ENCODE data around the gene ISG20L2. TPM values are rescaled to one million over a fixed set of nuclear protein-coding genes. Genes with fewer than 3 reads are reported as not detected.

ISG20L2 gene
- polyA plus RNA-seq, 1 of the 3 experiments (the other 2 are of a cell fraction), result 31.6 TPM

- TF ChIP-seq IRF3 (IDR thresholded peaks at IDR 0.05; ENCODE audit: low read depth, low read length) (no peak), YY1 (IDR thresholded peaks at IDR 0.05; ENCODE audit: low read depth) (no peak)
Measured at GRCh38 chr1:156721535-156721934, 7.0 kb downstream of the ISG20L2 start (continued).

- H4K20me1 ChIP-seq (ENCODE audit: insufficient read depth), result peaks cover 32% of the 10 kb centered on the region
- no peaks in the 10 kb centered on the region for H3K27me3 ChIP-seq (ENCODE audit: insufficient read depth)
- H3F3A ChIP-seq (replicated peaks; ENCODE audit: insufficient read depth), result peaks cover 8% of the 10 kb centered on the region
- ChIA-PET CTCF (interaction anchor here (0.9 to 38.0 kb wide), 5 partner anchors 26 to 139 kb away, joined by 3 to 2702 read pairs (median 5); partner anchors contain the start of genes CRABP2, NES and NTRK1), POLR2A (interaction anchor here (0.8 to 1.7 kb wide), 3 partner anchors 10 to 32 kb away, joined by 3 to 8 read pairs (median 7); no protein-coding TSS in a partner anchor)
- no peak overlapping the region for H3K4me3 ChIP-seq (ENCODE audit: low read depth in 2 of 2, low read length in 1 of 2)
- H2AFZ ChIP-seq (ENCODE audit: low read depth), result no peak overlapping the region
- H3K27ac ChIP-seq (ENCODE audit: low read depth in 2 of 2, low read length in 1 of 2), result peak overlapping the region in 1 of 2 experiments; percentile 24; a peak in 2 of 4 replicates
- TF ChIP-seq JUND (IDR thresholded peaks at IDR 0.05) (no peak), RXRA (IDR thresholded peaks at IDR 0.05; ENCODE audit: borderline replicate concordance, low read depth) (no peak), TCF12 (IDR thresholded peaks at IDR 0.05) (no peak), NRF1 (IDR thresholded peaks at IDR 0.05; ENCODE audit: low read depth, low read length) (no peak), RCOR1 (IDR thresholded peaks at IDR 0.05; ENCODE audit: low read length) (no peak), MAX (IDR thresholded peaks at IDR 0.05; ENCODE audit: low read depth) (no peak), RFX5 (IDR thresholded peaks at IDR 0.05; ENCODE audit: low read length) (no peak), FOSL2 (IDR thresholded peaks at IDR 0.05; ENCODE audit: borderline replicate concordance, low read depth) (no peak), REST (IDR thresholded peaks at IDR 0.05; ENCODE audit: low read depth, low read length) (no peak), NFIC (IDR thresholded peaks at IDR 0.05; ENCODE audit: borderline replicate concordance) (no peak), SMC3 (IDR thresholded peaks at IDR 0.05; ENCODE audit: low read depth, low read length) (no peak), USF1 (IDR thresholded peaks at IDR 0.05; ENCODE audit: borderline replicate concordance, low read depth) (no peak), MEF2A (IDR thresholded peaks at IDR 0.05; ENCODE audit: borderline replicate concordance, low read depth) (no peak), ELF1 (IDR thresholded peaks at IDR 0.05) (no peak), EP300 (IDR thresholded peaks at IDR 0.05; ENCODE audit: borderline replicate concordance in 1 of 2, low read depth in 1 of 2, low read length in 1 of 2) (no peak)
- no peaks in the 10 kb centered on the region for H3K9me2 ChIP-seq
- no peak overlapping the region for H3K4me2 ChIP-seq
- WGBS (ENCODE audit: low lambda C conversion rate), result no CpG with 5 or more reads among the region's 2 CpGs
- H3K79me2 ChIP-seq (ENCODE audit: insufficient read depth), result peaks cover 74% of the 10 kb centered on the region
- H3K4me1 ChIP-seq (ENCODE audit: control insufficient read depth in 1 of 2, insufficient read depth in 2 of 2, low read depth in 1 of 2, low read length in 1 of 2), result peaks cover 17 to 30% of the 10 kb centered on the region in 2 experiments
- H3K36me3 ChIP-seq (replicated peaks in 1 of 2; ENCODE audit: control insufficient read depth in 1 of 2, insufficient read depth in 2 of 2, low read length in 1 of 2), result peaks cover 37 to 42% of the 10 kb centered on the region in 2 experiments
- no peak for DNase-seq
- no peaks in the 10 kb centered on the region for H3K9me3 ChIP-seq
- no peak overlapping the region for H3K9ac ChIP-seq
Measured at GRCh38 chr1:156721131-156721530, 7.4 kb downstream of the ISG20L2 start.

Data from SK-N-SH (cell line).